ENCODE measurements around the gene SH3BGR. TPM values are rescaled to one million over a fixed set of nuclear protein-coding genes. Genes with fewer than 3 reads are reported as not detected.

Gene SH3BGR
- total RNA-seq, 1 experiment from 2014 or later = 5.2 TPM

DNA sequence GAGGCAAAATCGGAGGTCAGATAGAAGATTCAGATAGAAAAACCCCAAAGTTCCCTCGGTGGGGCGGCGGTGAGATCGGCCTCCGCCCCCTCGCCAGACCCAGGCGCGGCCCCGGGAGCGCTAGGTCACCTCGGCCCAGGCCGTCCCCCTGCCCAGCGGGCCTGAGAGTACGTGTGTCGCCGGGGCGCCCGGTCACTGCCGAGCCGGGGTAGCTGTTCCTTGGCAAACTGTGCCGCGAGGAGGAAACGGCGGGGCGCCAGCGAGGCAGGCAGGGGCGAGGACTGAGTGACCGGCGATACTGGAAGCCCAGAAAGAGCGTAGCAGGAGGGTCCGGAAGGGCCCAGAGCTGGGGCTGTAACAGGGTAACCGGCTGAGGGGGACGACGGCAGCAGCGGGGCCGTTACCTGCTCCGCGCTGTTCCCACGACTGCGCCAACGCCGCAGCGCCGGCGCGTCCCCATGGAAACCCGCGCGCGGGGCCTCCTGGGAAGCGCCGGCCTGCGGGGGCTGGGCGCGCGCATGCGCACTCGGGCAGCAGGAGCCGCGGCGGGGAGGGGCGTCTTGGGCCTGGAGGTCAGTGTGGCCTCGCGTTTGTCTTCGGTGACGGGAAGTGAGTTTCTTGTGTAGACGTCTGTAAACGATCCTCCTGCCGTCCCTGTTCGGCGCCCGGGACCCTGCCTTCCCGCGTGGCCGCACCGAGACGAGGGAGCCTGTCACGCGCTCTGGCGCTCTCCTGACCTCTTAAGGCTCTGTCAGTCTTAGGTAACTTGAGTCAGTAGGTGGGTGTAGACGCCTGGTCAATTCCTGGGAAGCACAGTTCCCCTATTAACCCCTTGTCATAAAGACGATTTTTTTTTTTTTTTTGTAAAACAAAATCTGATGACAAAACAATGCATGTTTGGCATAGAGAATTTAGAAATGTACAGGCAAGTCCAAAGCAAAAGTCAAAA lies 6.2 kb upstream of the SH3BGR start, which contains the start of gene LCA5L:
Gene LCA5L, minus strand, starts transcription at position 458 of the 949 bp plus-strand sequence. CDS start 17,285 bp downstream, outside the sequence.
- H3K36me3 ChIP-seq = no peaks in the 10 kb centered on the region
- DNase-seq (ENCODE audit: low read depth in 1 of 2, low spot score in 2 of 2) = peak; percentile 93 to 95
- H3K9me3 ChIP-seq (replicated peaks) = no peaks in the 10 kb centered on the region
- H3K4me1 ChIP-seq (replicated peaks) = peaks cover 12% of the 10 kb centered on the region
- H3K4me3 ChIP-seq = peak within 1 kb of the TSS; percentile 79
- peak within 1 kb of the TSS; percentile 71 for H3K27ac ChIP-seq
- H3K27me3 ChIP-seq (replicated peaks) = no peaks in the 10 kb centered on the region

DNA sequence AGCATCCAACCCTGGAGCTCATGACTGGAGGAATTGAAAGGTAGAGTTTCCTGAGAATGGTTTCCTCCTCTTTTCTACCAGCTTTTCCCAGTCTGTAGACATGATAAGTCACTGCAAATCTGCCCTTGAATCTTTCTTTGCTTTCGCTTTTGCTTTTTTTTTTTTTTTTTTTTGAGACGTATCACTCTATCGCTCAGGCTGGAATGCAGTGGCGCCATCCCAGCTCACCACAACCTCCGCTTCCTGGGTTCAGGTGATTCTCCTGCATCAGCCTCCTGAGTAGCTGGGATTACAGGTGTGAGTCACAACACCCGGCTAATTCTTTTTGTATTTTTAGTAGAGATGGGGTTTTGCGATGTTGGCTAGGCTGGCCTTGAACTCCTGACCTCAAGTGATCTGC lies 4.5 kb upstream of the SH3BGR start:
- Histone ChIP-seq H3K36me3 (no peaks in the 10 kb centered on the region), H3K27ac (no peak overlapping the region)
- no peak for DNase-seq (ENCODE audit: low read depth in 1 of 2, low spot score in 2 of 2)

DNA sequence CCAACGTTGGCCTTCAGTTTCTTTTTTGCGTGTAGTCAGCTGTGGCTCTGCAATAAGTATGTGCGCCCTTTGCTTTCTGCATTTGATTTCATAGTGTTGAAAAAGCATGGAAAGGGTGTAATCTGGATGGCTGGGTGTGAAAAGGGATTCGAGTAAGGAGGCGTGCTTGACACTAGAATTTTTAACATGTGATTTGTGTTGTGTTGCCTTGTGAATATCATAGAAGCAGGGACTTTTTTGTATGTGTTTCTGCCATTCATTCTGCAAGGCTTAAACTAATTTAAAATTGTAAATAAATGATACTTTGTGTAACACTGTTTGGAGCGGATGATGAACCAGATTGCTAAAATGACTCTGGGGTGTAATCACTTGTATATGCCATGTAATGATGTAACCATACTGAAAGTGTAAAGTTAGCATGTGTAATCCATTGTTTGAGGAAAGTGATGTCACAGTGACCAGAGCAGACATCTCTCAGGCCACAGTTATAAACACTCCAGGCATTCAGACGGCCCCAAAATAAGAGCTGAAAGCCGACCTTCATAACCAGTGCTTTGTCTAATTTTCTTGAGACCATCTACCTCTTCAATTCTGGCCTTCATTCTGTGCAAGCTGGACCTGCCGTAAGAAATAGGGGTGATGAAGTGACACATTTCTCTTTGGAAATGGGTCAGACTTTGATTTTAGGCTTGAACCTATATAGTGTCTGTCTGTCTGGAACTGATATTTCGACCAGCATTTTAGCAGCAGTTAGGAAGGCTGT lies 618 bp downstream of the SH3BGR start:
- peak in 1 of 2 experiments; percentile 57 for DNase-seq (ENCODE audit: low read depth in 1 of 2, low spot score in 2 of 2)
- Histone ChIP-seq H3K4me3 (peak overlapping the region; percentile 13), H3K36me3 (no peaks in the 10 kb centered on the region), H3K27ac (peak overlapping the region; percentile 59), H3K4me1 (replicated peaks) (peaks cover 18% of the 10 kb centered on the region), H3K27me3 (replicated peaks) (no peaks in the 10 kb centered on the region), H3K9me3 (replicated peaks) (no peaks in the 10 kb centered on the region)

More for the DNA sequence above, 4.5 kb upstream of the SH3BGR start:
- H3K9me3 ChIP-seq (replicated peaks) = no peaks in the 10 kb centered on the region
- H3K4me1 ChIP-seq (replicated peaks) = peaks cover 21% of the 10 kb centered on the region
- H3K27me3 ChIP-seq (replicated peaks) = no peaks in the 10 kb centered on the region
- H3K4me3 ChIP-seq = no peak overlapping the region

DNA sequence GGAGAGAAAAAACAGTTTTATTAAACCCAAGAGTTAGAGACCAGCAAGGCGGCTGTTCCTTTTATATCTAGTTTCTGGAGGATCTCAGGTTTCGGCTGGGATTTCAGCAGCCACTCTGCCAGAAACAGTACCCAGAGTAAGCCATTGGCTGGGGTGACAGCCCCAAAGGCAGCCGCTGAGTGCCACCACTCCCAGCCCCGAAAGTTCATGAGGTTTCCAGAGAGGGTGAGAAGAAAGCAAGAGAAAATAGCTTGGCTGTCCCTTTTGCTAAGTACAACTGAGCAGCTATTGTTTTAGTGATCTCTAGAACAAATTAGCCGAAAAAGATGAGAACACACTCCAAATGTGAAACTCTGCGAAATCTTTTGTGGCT lies 1.2 kb downstream of the SH3BGR start:
- Histone ChIP-seq H3K36me3 (no peaks in the 10 kb centered on the region), H3K4me1 (replicated peaks) (peaks cover 18% of the 10 kb centered on the region), H3K27me3 (replicated peaks) (no peaks in the 10 kb centered on the region), H3K9me3 (replicated peaks) (no peaks in the 10 kb centered on the region), H3K4me3 (no peak overlapping the region), H3K27ac (peak overlapping the region; percentile 59)
- no peak for DNase-seq (ENCODE audit: low read depth in 1 of 2, low spot score in 2 of 2)

DNA sequence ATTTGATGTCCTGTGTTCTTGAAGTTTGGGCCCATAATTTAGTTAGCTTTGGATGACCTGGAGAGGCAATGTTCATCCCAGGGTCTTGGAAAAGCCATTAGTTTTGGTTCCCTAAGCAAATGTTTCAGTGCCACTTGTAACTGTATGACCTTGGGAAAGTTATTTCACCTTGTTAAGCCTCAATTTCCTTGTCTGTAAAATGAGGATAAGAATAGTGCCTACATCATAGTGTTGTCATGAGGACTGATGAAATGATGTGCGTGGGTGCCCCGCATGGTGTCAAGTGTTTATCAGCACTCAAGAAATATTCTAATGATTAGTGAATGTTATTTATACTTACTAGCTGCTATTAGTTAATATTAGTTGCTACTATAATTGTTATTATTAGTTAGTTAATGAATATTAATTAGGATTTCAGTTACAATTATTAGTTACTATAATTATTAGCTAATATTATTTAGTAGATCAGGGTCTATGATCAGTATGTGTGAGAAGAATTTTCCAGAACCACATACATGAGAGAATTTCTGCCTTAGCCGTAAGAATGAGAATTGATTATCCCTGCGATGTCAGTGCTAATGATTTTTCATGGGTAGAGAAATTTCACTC lies 1.9 kb downstream of the SH3BGR start:
- no peak overlapping the region for H3K27ac ChIP-seq
- H3K9me3 ChIP-seq (replicated peaks) = no peaks in the 10 kb centered on the region
- H3K4me1 ChIP-seq (replicated peaks) = peaks cover 18% of the 10 kb centered on the region
- DNase-seq (ENCODE audit: low read depth in 1 of 2, low spot score in 2 of 2) = no peak
- H3K4me3 ChIP-seq = no peak overlapping the region
- H3K36me3 ChIP-seq = no peaks in the 10 kb centered on the region
- no peaks in the 10 kb centered on the region for H3K27me3 ChIP-seq (replicated peaks)

DNA sequence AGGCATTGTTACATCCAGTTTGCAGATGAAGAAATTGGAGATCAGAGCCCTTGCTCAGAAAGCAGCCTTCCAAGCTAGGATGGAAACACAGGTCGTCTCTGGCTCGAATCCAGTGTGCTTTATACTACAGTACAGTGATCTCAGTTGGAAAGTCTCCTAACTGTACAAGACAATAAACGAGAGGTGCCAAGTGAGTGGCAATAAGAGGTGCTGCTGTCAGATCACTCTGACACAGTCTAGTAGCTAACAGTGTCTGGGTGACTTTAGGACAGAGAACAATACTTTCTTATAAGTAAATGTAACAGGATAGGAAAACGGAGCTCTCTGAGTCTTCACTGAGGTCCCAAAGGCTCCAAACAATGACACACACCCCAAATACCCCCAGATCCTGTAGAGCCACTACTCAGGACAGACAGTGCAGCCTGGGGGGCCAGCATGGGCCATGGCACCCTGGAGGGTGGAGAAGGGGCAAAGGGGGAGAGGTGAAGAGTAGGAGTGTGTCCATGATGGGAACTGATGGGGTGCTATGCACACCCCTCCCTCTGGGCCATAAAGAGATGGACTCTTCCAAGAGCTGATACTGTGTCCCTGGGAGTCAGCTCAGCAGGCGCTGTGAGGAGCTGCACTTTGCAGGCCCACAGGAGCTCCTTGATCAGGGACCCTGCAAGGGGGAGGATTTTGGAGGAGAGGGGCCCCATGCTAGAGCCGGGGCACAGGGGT lies 3.3 kb downstream of the SH3BGR start:
- no peak for DNase-seq (ENCODE audit: low read depth in 1 of 2, low spot score in 2 of 2)
- Histone ChIP-seq H3K27ac (no peak overlapping the region), H3K27me3 (replicated peaks) (no peaks in the 10 kb centered on the region), H3K4me3 (no peak overlapping the region), H3K9me3 (replicated peaks) (no peaks in the 10 kb centered on the region), H3K4me1 (replicated peaks) (peaks cover 18% of the 10 kb centered on the region), H3K36me3 (no peaks in the 10 kb centered on the region)

DNA sequence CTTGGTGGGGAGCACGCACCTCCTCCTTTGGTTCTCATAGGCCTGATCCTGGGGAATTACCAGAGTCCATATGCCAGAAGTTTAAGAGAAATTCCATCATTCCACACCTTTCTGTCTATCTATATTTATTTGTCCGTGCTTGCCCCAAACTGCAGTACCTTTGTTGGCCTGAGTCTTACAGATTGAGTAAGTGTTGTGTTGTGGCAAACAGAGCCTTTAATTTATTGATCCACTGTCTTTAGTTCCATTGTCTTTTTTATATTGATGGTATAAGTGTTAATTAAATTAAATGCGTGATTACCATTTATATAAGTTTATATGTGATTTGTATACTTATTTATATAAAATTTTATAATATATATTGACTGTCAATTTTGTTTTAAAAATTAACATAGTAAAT lies 4.9 kb downstream of the SH3BGR start:
- Histone ChIP-seq H3K27ac (no peak overlapping the region), H3K4me1 (replicated peaks) (peaks cover 15% of the 10 kb centered on the region), H3K27me3 (replicated peaks) (no peaks in the 10 kb centered on the region), H3K9me3 (replicated peaks) (no peaks in the 10 kb centered on the region), H3K4me3 (no peak overlapping the region), H3K36me3 (no peaks in the 10 kb centered on the region)
- DNase-seq (ENCODE audit: low read depth in 1 of 2, low spot score in 2 of 2) = no peak

DNA sequence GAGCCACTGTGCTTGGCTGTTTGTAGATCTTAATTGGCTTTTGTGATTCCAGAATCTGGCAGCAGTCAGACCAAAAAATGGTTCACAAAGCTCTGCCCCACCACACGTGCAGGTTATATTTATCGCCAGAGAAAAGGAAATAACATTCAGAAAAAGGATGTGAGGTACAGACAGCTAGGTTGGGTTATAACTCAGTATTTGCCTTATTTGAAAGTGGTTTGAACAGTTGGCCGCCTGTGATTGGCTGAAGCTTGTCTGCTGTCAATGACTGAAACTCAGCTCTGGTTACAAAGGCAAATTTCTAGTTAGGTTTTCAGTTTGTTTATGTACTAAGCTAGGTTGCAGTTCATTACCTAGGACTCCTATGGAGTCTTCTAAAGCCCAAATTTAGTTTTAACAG lies 9.6 kb downstream of the SH3BGR start:
- H3K27me3 ChIP-seq (replicated peaks) = no peaks in the 10 kb centered on the region
- no peak overlapping the region for H3K4me3 ChIP-seq
- H3K36me3 ChIP-seq = no peaks in the 10 kb centered on the region
- no peak for DNase-seq (ENCODE audit: low read depth in 1 of 2, low spot score in 2 of 2)
- H3K4me1 ChIP-seq (replicated peaks) = no peaks in the 10 kb centered on the region
- H3K27ac ChIP-seq = no peak overlapping the region
- H3K9me3 ChIP-seq (replicated peaks) = no peaks in the 10 kb centered on the region

DNA sequence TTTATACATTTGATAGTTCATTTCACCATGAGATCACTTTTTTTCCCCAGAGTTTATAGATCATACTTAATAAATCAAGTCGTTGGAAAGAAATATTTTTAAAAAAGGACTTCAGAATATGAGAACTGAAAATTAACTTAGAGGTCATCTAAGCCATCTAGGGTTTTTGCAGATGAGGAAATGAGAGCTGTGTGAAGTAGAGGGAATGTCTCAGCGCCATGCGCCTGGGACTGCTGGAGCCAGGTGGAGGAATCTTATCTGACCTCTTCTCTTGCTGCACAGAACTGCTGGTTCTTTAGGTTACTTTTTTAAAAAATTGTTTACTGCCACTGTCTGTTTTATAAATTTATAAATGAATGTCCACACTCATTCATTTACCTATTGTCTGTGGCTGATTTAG lies 11.5 kb downstream of the SH3BGR start:
- H3K4me3 ChIP-seq = no peak overlapping the region
- no peak for DNase-seq (ENCODE audit: low read depth in 1 of 2, low spot score in 2 of 2)
- no peaks in the 10 kb centered on the region for H3K9me3 ChIP-seq (replicated peaks)
- H3K36me3 ChIP-seq = no peaks in the 10 kb centered on the region
- no peaks in the 10 kb centered on the region for H3K4me1 ChIP-seq (replicated peaks)
- H3K27ac ChIP-seq = no peak overlapping the region
- H3K27me3 ChIP-seq (replicated peaks) = no peaks in the 10 kb centered on the region

DNA sequence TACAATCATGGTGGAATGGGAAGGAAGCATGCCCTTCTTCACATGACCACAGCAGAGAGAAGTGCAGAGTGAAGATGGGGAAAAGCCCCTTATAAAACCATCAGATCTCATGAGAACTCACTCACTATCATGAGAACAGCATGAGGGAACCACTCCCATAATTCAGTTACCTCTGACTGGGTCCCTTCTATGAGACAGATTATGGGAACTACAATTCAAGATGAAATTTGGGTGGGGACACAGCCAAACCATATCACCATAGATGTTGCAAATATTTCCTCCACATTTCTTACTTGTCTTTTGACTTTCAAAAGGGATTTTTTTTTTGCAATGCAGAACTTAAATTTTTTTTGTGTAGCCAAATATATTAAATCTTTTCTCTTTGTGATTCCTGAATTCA lies 14.8 kb downstream of the SH3BGR start:
- Histone ChIP-seq H3K27ac (no peak overlapping the region), H3K27me3 (replicated peaks) (no peaks in the 10 kb centered on the region), H3K36me3 (no peaks in the 10 kb centered on the region), H3K4me1 (replicated peaks) (no peaks in the 10 kb centered on the region), H3K4me3 (no peak overlapping the region), H3K9me3 (replicated peaks) (no peaks in the 10 kb centered on the region)
- DNase-seq (ENCODE audit: low read depth in 1 of 2, low spot score in 2 of 2) = no peak

DNA sequence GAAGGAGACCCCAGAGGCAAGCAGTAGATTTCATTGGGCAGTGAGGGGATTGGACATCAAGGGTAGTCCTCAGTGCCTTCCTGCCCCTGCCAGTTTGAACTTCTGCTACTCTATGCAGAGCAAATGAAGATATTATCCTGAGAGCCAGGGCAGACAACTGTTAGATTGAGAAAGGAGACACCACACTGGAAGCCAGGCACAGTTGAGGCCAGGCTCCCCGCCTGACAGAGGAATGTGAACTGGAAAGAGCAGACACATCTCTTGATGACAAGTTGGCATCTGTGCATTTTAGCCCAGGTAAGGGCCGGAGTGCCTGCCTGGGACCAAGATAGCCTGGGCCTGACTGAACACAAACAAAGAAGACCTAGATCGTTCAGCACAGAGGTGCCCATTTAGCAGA lies 16.0 kb downstream of the SH3BGR start:
- Histone ChIP-seq H3K36me3 (no peaks in the 10 kb centered on the region), H3K4me1 (replicated peaks) (no peaks in the 10 kb centered on the region), H3K27ac (no peak overlapping the region), H3K9me3 (replicated peaks) (no peaks in the 10 kb centered on the region), H3K27me3 (replicated peaks) (no peaks in the 10 kb centered on the region), H3K4me3 (no peak overlapping the region)
- no peak for DNase-seq (ENCODE audit: low read depth in 1 of 2, low spot score in 2 of 2)

DNA sequence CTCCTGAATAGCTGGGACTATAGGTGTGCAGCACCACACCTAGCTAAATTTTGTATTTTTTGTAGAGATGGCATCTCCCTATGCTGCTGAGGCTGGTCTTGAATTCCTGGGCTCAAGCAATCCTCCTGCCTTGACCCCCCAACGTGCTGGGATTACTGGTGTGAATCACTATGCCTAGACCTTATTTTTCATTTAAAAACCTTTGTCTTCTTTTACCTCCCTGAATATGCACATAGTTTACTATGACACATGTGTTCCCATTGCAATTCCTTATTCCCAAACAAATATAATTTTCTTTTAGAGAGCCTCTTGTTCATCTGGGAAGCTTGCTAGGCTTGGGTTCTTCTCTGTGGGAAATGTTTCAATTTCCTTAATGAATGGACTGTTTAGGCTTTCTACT lies 16.8 kb downstream of the SH3BGR start:
- no peak for DNase-seq (ENCODE audit: low read depth in 1 of 2, low spot score in 2 of 2)
- Histone ChIP-seq H3K36me3 (no peaks in the 10 kb centered on the region), H3K27me3 (replicated peaks) (no peaks in the 10 kb centered on the region), H3K27ac (no peak overlapping the region), H3K4me1 (replicated peaks) (no peaks in the 10 kb centered on the region), H3K9me3 (replicated peaks) (no peaks in the 10 kb centered on the region), H3K4me3 (no peak overlapping the region)

DNA sequence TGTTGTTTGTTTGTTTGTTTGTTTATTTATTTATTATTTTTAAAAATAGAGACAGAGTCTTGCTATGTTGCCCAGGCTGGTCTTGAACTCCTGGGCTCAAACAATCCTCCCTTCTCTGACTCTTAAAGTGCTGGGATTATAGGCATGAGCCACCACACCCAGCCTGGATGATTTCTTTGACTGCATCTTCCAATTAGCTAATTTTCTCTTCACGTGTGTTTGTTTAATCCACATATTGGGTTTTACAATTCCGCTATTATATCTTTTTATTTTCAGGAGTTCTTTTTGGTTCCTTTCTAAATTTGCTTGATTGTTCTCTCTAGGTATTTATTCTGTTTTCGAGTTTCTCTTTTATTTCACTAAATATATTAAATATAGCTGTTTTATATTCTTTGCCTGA lies 19.8 kb downstream of the SH3BGR start:
- Histone ChIP-seq H3K36me3 (no peaks in the 10 kb centered on the region), H3K4me3 (no peak overlapping the region), H3K27ac (no peak overlapping the region), H3K4me1 (replicated peaks) (no peaks in the 10 kb centered on the region), H3K27me3 (replicated peaks) (no peaks in the 10 kb centered on the region), H3K9me3 (replicated peaks) (no peaks in the 10 kb centered on the region)
- DNase-seq (ENCODE audit: low read depth in 1 of 2, low spot score in 2 of 2) = no peak

Data from SJSA1 (cell line).